Measurements from ENCODE around the gene UCP2.

- TF ChIP-seq EZH2phosphoT487 (IDR thresholded peaks at IDR 0.05; ENCODE audit: borderline replicate concordance, low read length) (no peak), CTCF (IDR thresholded peaks at IDR 0.05; ENCODE audit: low read depth, low read length, poor library complexity, severe bottlenecking) (no peak)
These were observed 30.8 kb downstream of the UCP2 start for GRCh38 chr11:73951797-73952196.

Data from DOHH2 (cell line).